DOHH2 (cell line): Measurements from ENCODE around the gene MTX2.

Experiments used
- H3F3A ChIP-seq: fragments of 200-600 bp; sonication (generic), shearing (Covaris generic); 2 replicates; pipeline ENCODE4 v1.6.0; 2016; ENCODE audit warnings: antibody characterized with exemption, mild to moderate bottlenecking; ENCODE audit not compliant: control insufficient read depth, insufficient read depth
- H3K27ac ChIP-seq: fragments of 200-600 bp; sonication (generic); 2 replicates; pipeline ENCODE4 v1.5.1; 2014; ENCODE audit warnings: low read depth, mild to moderate bottlenecking, low read length, moderate library complexity
- H3K27me3 ChIP-seq: fragments of 200-600 bp; sonication (generic); 2 replicates; pipeline ENCODE4 v1.6.1; 2014; ENCODE audit warnings: mild to moderate bottlenecking, low read length, mixed read lengths; ENCODE audit not compliant: control insufficient read depth
- H3K36me3 ChIP-seq: fragments of 200-600 bp; sonication (generic); 2 replicates; pipeline ENCODE4 v1.6.1; 2014; ENCODE audit warnings: mild to moderate bottlenecking, low read length, moderate library complexity, mixed read lengths; ENCODE audit not compliant: control insufficient read depth
- H3K4me1 ChIP-seq: fragments of 200-600 bp; sonication (generic); 2 replicates; pipeline ENCODE4 v1.6.1; 2014; ENCODE audit warnings: mild to moderate bottlenecking, low read length, mixed read lengths; ENCODE audit not compliant: control insufficient read depth
- H3K4me2 ChIP-seq: fragments of 200-600 bp; sonication (generic); 2 replicates; pipeline ENCODE4 v1.6.0; 2014; ENCODE audit warnings: mild to moderate bottlenecking, low read length, moderate library complexity
- H3K4me3 ChIP-seq: fragments of 200-600 bp; sonication (generic); 2 replicates; pipeline ENCODE4 v1.5.1; 2014; ENCODE audit warnings: mild to moderate bottlenecking, low read length, mixed read lengths
- H3K79me2 ChIP-seq: fragments of 200-600 bp; sonication (generic); 2 replicates; pipeline ENCODE4 v1.6.1; 2014; ENCODE audit warnings: mild to moderate bottlenecking, low read length, mixed read lengths; ENCODE audit not compliant: control insufficient read depth
- H3K9me2 ChIP-seq: fragments of 200-600 bp; sonication (generic); replicated peaks from 2 replicates; pipeline ENCODE4 v1.6.1; 2014; ENCODE audit warnings: mild to moderate bottlenecking, low read length, mixed read lengths; ENCODE audit not compliant: control insufficient read depth
- H3K9me3 ChIP-seq: fragments of 200-600 bp; sonication (generic); 2 replicates; pipeline ENCODE4 v1.6.1; 2014; ENCODE audit warnings: antibody characterized with exemption, low read length, mixed read lengths; ENCODE audit not compliant: control insufficient read depth, insufficient read depth
- H4K20me1 ChIP-seq: fragments of 200-600 bp; sonication (generic); 2 replicates; pipeline ENCODE4 v1.6.0; 2014; ENCODE audit warnings: low read depth, mild to moderate bottlenecking, antibody characterized with exemption, low read length, moderate library complexity; ENCODE audit not compliant: control insufficient read depth, insufficient read depth
- CTCF ChIP-seq: fragments of 200-600 bp; sonication (generic); IDR thresholded peaks from one replicate; pipeline ENCODE4 v1.5.1; 2014; ENCODE audit warnings: antibody characterized with exemption, mild to moderate bottlenecking, low read depth, low read length; ENCODE audit not compliant: poor library complexity, severe bottlenecking
- EZH2phosphoT487 ChIP-seq: fragments of 200-600 bp; sonication (generic); IDR thresholded peaks from 2 replicates; pipeline ENCODE4 v1.6.1; 2017; ENCODE audit warnings: borderline replicate concordance, mild to moderate bottlenecking, antibody characterized with exemption, low read length, moderate library complexity, mixed read lengths

MTX2 gene

GRCh38 chr2:176321916-176322315, 52.7 kb downstream of the MTX2 start:
- Histone ChIP-seq H3K4me2 (no peak overlapping the region), H3K27ac (no peak overlapping the region), H3K79me2 (no peaks in the 10 kb centered on the region), H3K4me3 (no peak overlapping the region), H3K36me3 (0 out of 2 replicates have a peak, but pooled peaks cover 2% of the 10 kb centered on the region), H3K9me3 (no peaks in the 10 kb centered on the region), H3K4me1 (no peaks in the 10 kb centered on the region), H3F3A (no peaks in the 10 kb centered on the region), H3K9me2 (no peaks in the 10 kb centered on the region), H3K27me3 (no peaks in the 10 kb centered on the region), H4K20me1 (no peaks in the 10 kb centered on the region)
- TF ChIP-seq CTCF (no peak), EZH2phosphoT487 (no peak)

GRCh38 chr2:176324862-176325261, 55.6 kb downstream of the MTX2 start:
- Histone ChIP-seq H3K9me3 (no peaks in the 10 kb centered on the region), H3K36me3 (peaks cover 12% of the 10 kb centered on the region), H3K4me1 (no peaks in the 10 kb centered on the region), H3K79me2 (no peaks in the 10 kb centered on the region), H3K9me2 (no peaks in the 10 kb centered on the region), H3F3A (no peaks in the 10 kb centered on the region), H4K20me1 (no peaks in the 10 kb centered on the region), H3K4me2 (no peak overlapping the region), H3K4me3 (no peak overlapping the region), H3K27me3 (no peaks in the 10 kb centered on the region), H3K27ac (no peak overlapping the region)
- no peak for TF ChIP-seq CTCF
- no peak for TF ChIP-seq EZH2phosphoT487

- no peaks in the 10 kb centered on the region for H3F3A ChIP-seq
- H3K36me3 ChIP-seq, result peaks cover 13% of the 10 kb centered on the region
- H3K79me2 ChIP-seq, result no peaks in the 10 kb centered on the region
- no peak for TF ChIP-seq CTCF
- TF ChIP-seq EZH2phosphoT487, result no peak
- no peak overlapping the region for H3K4me3 ChIP-seq
- no peaks in the 10 kb centered on the region for H4K20me1 ChIP-seq
- no peak overlapping the region for H3K27ac ChIP-seq
- no peaks in the 10 kb centered on the region for H3K27me3 ChIP-seq
- no peaks in the 10 kb centered on the region for H3K9me2 ChIP-seq
- no peaks in the 10 kb centered on the region for H3K4me1 ChIP-seq
- no peaks in the 10 kb centered on the region for H3K9me3 ChIP-seq
- H3K4me2 ChIP-seq, result no peak overlapping the region
Measured at GRCh38 chr2:176325732-176326131, 56.5 kb downstream of the MTX2 start.

- H3K4me3 ChIP-seq, result no peak overlapping the region
- no peaks in the 10 kb centered on the region for H3K79me2 ChIP-seq
- TF ChIP-seq EZH2phosphoT487 (no peak), CTCF (no peak)
- peaks cover 13% of the 10 kb centered on the region for H3K36me3 ChIP-seq
- H3K27ac ChIP-seq, result no peak overlapping the region
- H3K9me2 ChIP-seq, result no peaks in the 10 kb centered on the region
- no peaks in the 10 kb centered on the region for H4K20me1 ChIP-seq
- H3K4me2 ChIP-seq, result no peak overlapping the region
- H3K27me3 ChIP-seq, result no peaks in the 10 kb centered on the region
- H3K4me1 ChIP-seq, result no peaks in the 10 kb centered on the region
- no peaks in the 10 kb centered on the region for H3F3A ChIP-seq
- H3K9me3 ChIP-seq, result no peaks in the 10 kb centered on the region
Measured at GRCh38 chr2:176328149-176328548, 58.9 kb downstream of the MTX2 start.
